ENCODE data around the gene SNAP23. TPM values are rescaled to one million over a fixed set of nuclear protein-coding genes. Genes with fewer than 3 reads are reported as not detected.

SNAP23 gene
- total RNA-seq, 2 donors from 2014 or later: 86.1 to 93.9 TPM

GRCh38 chr15:42457445-42458442, 37.7 kb upstream of the SNAP23 start:
- WGBS: 25% methylated on average over 8 of the region's 8 CpGs
- Histone ChIP-seq H3K4me1 (replicated peaks) (peaks cover 4% of the 10 kb centered on the region), H3K27me3 (replicated peaks; ENCODE audit: insufficient read depth) (no peaks in the 10 kb centered on the region), H3K27ac (peak overlapping the region; percentile 74 to 85), H3K9me3 (no peaks in the 10 kb centered on the region), H3K36me3 (no peaks in the 10 kb centered on the region), H3K4me3 (no peak overlapping the region)
- DNase-seq (ENCODE audit: low spot score): peak; percentile 80
- intact Hi-C loops (cut with DNase I): no loop called here
- TF ChIP-seq POLR2A (IDR thresholded peaks at IDR 0.05) (no peak), POLR2AphosphoS5 (IDR thresholded peaks at IDR 0.05) (peak; percentile 77)

DNA sequence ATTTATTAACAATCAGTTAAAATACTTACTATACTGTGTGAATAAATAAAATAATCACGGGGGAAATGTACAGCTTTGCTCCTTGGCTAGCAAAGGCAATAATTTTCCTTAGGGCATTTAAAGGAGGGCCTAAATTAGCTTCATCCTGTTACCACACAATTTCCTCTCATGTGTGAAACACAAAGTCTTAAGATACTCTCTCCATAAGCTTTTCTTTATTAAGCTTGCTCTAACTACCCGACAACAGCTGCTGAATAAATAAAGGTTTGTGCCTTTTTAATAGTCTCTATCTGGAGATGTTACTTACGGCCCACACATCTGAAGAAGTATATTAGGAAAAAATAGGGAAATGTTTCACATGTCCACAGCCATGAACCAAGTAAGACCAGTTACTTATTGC, 34.2 kb upstream of the SNAP23 start:
- 50% methylated on average over 3 of the region's 3 CpGs for WGBS
- no peak for TF ChIP-seq POLR2AphosphoS5 (IDR thresholded peaks at IDR 0.05)
- no peak for TF ChIP-seq CTCF (IDR thresholded peaks at IDR 0.05)
- TF ChIP-seq POLR2A (IDR thresholded peaks at IDR 0.05): no peak
- Histone ChIP-seq H3K9me3 (no peaks in the 10 kb centered on the region), H3K4me3 (no peak overlapping the region), H3K36me3 (no peaks in the 10 kb centered on the region), H3K27me3 (replicated peaks; ENCODE audit: insufficient read depth) (no peaks in the 10 kb centered on the region), H3K4me1 (replicated peaks) (peaks cover 4% of the 10 kb centered on the region), H3K27ac (peak overlapping the region in 1 of 2 donors; percentile 2)
- intact Hi-C loops (cut with DNase I): no loop called here
- no peak for DNase-seq (ENCODE audit: low spot score)

DNA sequence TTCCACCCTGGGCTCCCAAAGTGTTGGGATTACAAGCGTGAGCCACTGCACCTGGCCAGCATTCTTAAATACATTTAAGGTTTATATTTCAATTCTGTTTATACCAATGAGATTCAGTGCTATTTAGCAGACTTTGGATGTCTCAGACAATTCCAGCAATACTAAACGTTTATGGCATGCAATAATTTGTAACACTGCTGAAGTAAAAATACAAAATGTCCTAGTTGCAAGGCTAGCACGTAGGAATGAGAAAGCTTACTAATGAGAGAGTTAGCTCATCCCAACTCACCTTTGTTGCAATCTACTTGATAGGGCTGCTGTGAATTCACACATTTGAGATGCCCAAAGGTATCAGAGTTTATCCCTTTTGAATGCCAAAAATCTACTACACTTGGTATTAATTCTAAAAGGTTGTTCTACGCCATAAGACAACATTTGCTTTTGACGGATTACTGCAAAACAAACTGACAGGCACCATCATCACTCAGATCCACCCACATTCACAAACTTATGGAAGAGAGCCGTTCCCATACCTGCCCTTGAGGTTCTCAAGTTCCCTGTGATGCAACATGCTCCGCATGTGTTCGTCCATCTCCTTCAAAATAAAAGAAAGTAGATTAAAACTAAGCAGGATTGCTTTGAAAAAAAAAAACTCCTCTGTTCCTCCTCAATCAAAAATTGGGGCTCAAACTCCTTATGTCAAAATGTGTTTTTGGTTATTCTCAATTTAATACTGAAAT, 29.7 kb upstream of the SNAP23 start:
- H3K27ac ChIP-seq: no peak overlapping the region
- no peak overlapping the region for H3K4me3 ChIP-seq
- no peak for DNase-seq (ENCODE audit: low spot score)
- 80% methylated on average over 8 of the region's 8 CpGs for WGBS
- no peaks in the 10 kb centered on the region for H3K36me3 ChIP-seq
- no peaks in the 10 kb centered on the region for H3K27me3 ChIP-seq (replicated peaks; ENCODE audit: insufficient read depth)
- no peaks in the 10 kb centered on the region for H3K9me3 ChIP-seq
- intact Hi-C loops (cut with DNase I): no loop called here
- TF ChIP-seq CTCF (IDR thresholded peaks at IDR 0.05) (no peak), POLR2AphosphoS5 (IDR thresholded peaks at IDR 0.05) (no peak), POLR2A (IDR thresholded peaks at IDR 0.05) (no peak)
- H3K4me1 ChIP-seq (replicated peaks): no peaks in the 10 kb centered on the region

DNA sequence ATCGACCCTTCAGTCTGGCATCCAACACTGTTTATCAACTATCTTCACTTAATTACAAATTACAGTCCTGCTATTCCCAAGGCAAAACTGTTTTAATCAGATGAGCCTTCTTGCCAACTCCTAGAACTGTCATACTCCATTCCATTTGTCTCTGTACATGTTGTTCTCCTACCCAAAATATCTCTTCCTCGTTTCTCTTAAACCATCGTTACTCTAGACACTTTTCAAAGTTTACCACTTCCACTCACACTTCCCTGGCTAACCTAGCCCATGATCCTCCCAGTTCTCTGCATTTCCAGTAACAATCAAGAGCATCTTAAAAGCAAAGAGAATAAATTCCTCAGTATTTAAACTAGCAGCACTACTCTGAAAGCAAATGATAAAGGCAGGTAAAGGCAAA, 24.4 kb upstream of the SNAP23 start:
- Histone ChIP-seq H3K27me3 (replicated peaks; ENCODE audit: insufficient read depth) (no peaks in the 10 kb centered on the region), H3K27ac (peak overlapping the region; percentile 5 to 18), H3K36me3 (no peaks in the 10 kb centered on the region), H3K9me3 (no peaks in the 10 kb centered on the region), H3K4me3 (no peak overlapping the region), H3K4me1 (replicated peaks) (no peaks in the 10 kb centered on the region)
- no peak for DNase-seq (ENCODE audit: low spot score)
- no peak for TF ChIP-seq CTCF (IDR thresholded peaks at IDR 0.05)
- no peak for TF ChIP-seq POLR2AphosphoS5 (IDR thresholded peaks at IDR 0.05)
- intact Hi-C loops (cut with DNase I): no loop called here
- 19% methylated on average over 3 of the region's 3 CpGs for WGBS

- Histone ChIP-seq H3K9me3 (no peaks in the 10 kb centered on the region), H3K27ac (peak overlapping the region in 1 of 2 donors; percentile 51), H3K27me3 (replicated peaks; ENCODE audit: insufficient read depth) (no peaks in the 10 kb centered on the region), H3K4me3 (no peak overlapping the region), H3K36me3 (no peaks in the 10 kb centered on the region), H3K4me1 (replicated peaks) (no peaks in the 10 kb centered on the region)
- TF ChIP-seq POLR2AphosphoS5 (IDR thresholded peaks at IDR 0.05): no peak
- no peak for TF ChIP-seq CTCF (IDR thresholded peaks at IDR 0.05)
- no peak for TF ChIP-seq POLR2A (IDR thresholded peaks at IDR 0.05)
- intact Hi-C loops (cut with DNase I): no loop called here
- WGBS: 77% methylated on average over 2 of the region's 2 CpGs
- DNase-seq (ENCODE audit: low spot score): no peak
Measured at GRCh38 chr15:42474827-42475226, 20.6 kb upstream of the SNAP23 start.
